Measurements from ENCODE around the gene SYDE2.

SYDE2 gene

GRCh38 chr1:85230305-85230977, 29.6 kb upstream of the SYDE2 start:
- Histone ChIP-seq H3K27ac (ENCODE audit: low read depth, low read length) (no peak overlapping the region), H3K9me3 (ENCODE audit: insufficient read depth, low read depth, low read length) (no peaks in the 10 kb centered on the region), H3K4me3 (ENCODE audit: low read length) (no peak overlapping the region), H3K9ac (ENCODE audit: low read depth, low read length) (no peak overlapping the region), H3K36me3 (ENCODE audit: insufficient read depth, low read length) (no peaks in the 10 kb centered on the region), H3K4me1 (ENCODE audit: insufficient read depth, low read length) (peaks cover 10% of the 10 kb centered on the region), H3K27me3 (ENCODE audit: insufficient read depth, low read length) (no peaks in the 10 kb centered on the region)
- 89% methylated on average over 7 of the region's 8 CpGs for WGBS

GRCh38 chr1:85229574-85230097, 28.8 kb upstream of the SYDE2 start:
- Histone ChIP-seq H3K9me3 (ENCODE audit: insufficient read depth, low read depth, low read length) (no peaks in the 10 kb centered on the region), H3K4me1 (ENCODE audit: insufficient read depth, low read length) (peaks cover 17% of the 10 kb centered on the region), H3K27ac (ENCODE audit: low read depth, low read length) (no peak overlapping the region), H3K9ac (ENCODE audit: low read depth, low read length) (no peak overlapping the region), H3K36me3 (ENCODE audit: insufficient read depth, low read length) (no peaks in the 10 kb centered on the region), H3K4me3 (ENCODE audit: low read length) (no peak overlapping the region), H3K27me3 (ENCODE audit: insufficient read depth, low read length) (no peaks in the 10 kb centered on the region)
- 86% methylated on average over 6 of the region's 6 CpGs for WGBS

- WGBS: 98% methylated on average over 1 of the region's 1 CpG
- Histone ChIP-seq H3K27ac (ENCODE audit: low read depth, low read length) (no peak overlapping the region), H3K36me3 (ENCODE audit: insufficient read depth, low read length) (no peaks in the 10 kb centered on the region), H3K9me3 (ENCODE audit: insufficient read depth, low read depth, low read length) (no peaks in the 10 kb centered on the region), H3K9ac (ENCODE audit: low read depth, low read length) (no peak overlapping the region), H3K4me3 (ENCODE audit: low read length) (no peak overlapping the region), H3K27me3 (ENCODE audit: insufficient read depth, low read length) (no peaks in the 10 kb centered on the region), H3K4me1 (ENCODE audit: insufficient read depth, low read length) (peaks cover 22% of the 10 kb centered on the region)
Measured at GRCh38 chr1:85228972-85229371, 28.2 kb upstream of the SYDE2 start.

GRCh38 chr1:85225624-85226380, 25.0 kb upstream of the SYDE2 start:
- Histone ChIP-seq H3K4me3 (ENCODE audit: low read length) (peak overlapping the region; percentile 24; the same call in 1 of the 2 replicates), H3K9me3 (ENCODE audit: insufficient read depth, low read depth, low read length) (no peaks in the 10 kb centered on the region), H3K9ac (ENCODE audit: low read depth, low read length) (peak overlapping the region; percentile 21), H3K36me3 (ENCODE audit: insufficient read depth, low read length) (no peaks in the 10 kb centered on the region), H3K27ac (ENCODE audit: low read depth, low read length) (peak overlapping the region; percentile 46), H3K27me3 (ENCODE audit: insufficient read depth, low read length) (no peaks in the 10 kb centered on the region), H3K4me1 (ENCODE audit: insufficient read depth, low read length) (peaks cover 25% of the 10 kb centered on the region)
- 74% methylated on average over 5 of the region's 5 CpGs for WGBS

- H3K4me1 ChIP-seq (ENCODE audit: insufficient read depth, low read length): peaks cover 32% of the 10 kb centered on the region
- no peaks in the 10 kb centered on the region for H3K36me3 ChIP-seq (ENCODE audit: insufficient read depth, low read length)
- 68% methylated on average over 3 of the region's 3 CpGs for WGBS
- peak overlapping the region; percentile 46 for H3K27ac ChIP-seq (ENCODE audit: low read depth, low read length)
- no peaks in the 10 kb centered on the region for H3K27me3 ChIP-seq (ENCODE audit: insufficient read depth, low read length)
- peak overlapping the region; percentile 21 for H3K9ac ChIP-seq (ENCODE audit: low read depth, low read length)
- peak overlapping the region; percentile 24 for H3K4me3 ChIP-seq (ENCODE audit: low read length)
- no peaks in the 10 kb centered on the region for H3K9me3 ChIP-seq (ENCODE audit: insufficient read depth, low read depth, low read length)
Measured at GRCh38 chr1:85224734-85225623, 24.2 kb upstream of the SYDE2 start.

GRCh38 chr1:85224295-85224694, 23.5 kb upstream of the SYDE2 start:
- Histone ChIP-seq H3K36me3 (ENCODE audit: insufficient read depth, low read length) (no peaks in the 10 kb centered on the region), H3K27me3 (ENCODE audit: insufficient read depth, low read length) (no peaks in the 10 kb centered on the region), H3K9me3 (ENCODE audit: insufficient read depth, low read depth, low read length) (no peaks in the 10 kb centered on the region), H3K4me3 (ENCODE audit: low read length) (no peak overlapping the region), H3K9ac (ENCODE audit: low read depth, low read length) (no peak overlapping the region), H3K4me1 (ENCODE audit: insufficient read depth, low read length) (peaks cover 34% of the 10 kb centered on the region), H3K27ac (ENCODE audit: low read depth, low read length) (no peak overlapping the region)

- Histone ChIP-seq H3K4me1 (ENCODE audit: insufficient read depth, low read length) (peaks cover 34% of the 10 kb centered on the region), H3K27me3 (ENCODE audit: insufficient read depth, low read length) (no peaks in the 10 kb centered on the region), H3K9ac (ENCODE audit: low read depth, low read length) (no peak overlapping the region), H3K36me3 (ENCODE audit: insufficient read depth, low read length) (no peaks in the 10 kb centered on the region), H3K4me3 (ENCODE audit: low read length) (no peak overlapping the region), H3K9me3 (ENCODE audit: insufficient read depth, low read depth, low read length) (no peaks in the 10 kb centered on the region), H3K27ac (ENCODE audit: low read depth, low read length) (no peak overlapping the region)
- 84% methylated on average over 5 of the region's 5 CpGs for WGBS
Measured at GRCh38 chr1:85223334-85223733, 22.5 kb upstream of the SYDE2 start.

GRCh38 chr1:85220756-85221201, 20.0 kb upstream of the SYDE2 start:
- Histone ChIP-seq H3K4me1 (ENCODE audit: insufficient read depth, low read length) (peaks cover 27% of the 10 kb centered on the region), H3K9me3 (ENCODE audit: insufficient read depth, low read depth, low read length) (no peaks in the 10 kb centered on the region), H3K36me3 (ENCODE audit: insufficient read depth, low read length) (no peaks in the 10 kb centered on the region), H3K9ac (ENCODE audit: low read depth, low read length) (no peak overlapping the region), H3K27me3 (ENCODE audit: insufficient read depth, low read length) (no peaks in the 10 kb centered on the region), H3K4me3 (ENCODE audit: low read length) (no peak overlapping the region), H3K27ac (ENCODE audit: low read depth, low read length) (no peak overlapping the region)
- 65% methylated on average over 7 of the region's 7 CpGs for WGBS

- H3K9me3 ChIP-seq (ENCODE audit: insufficient read depth, low read depth, low read length): no peaks in the 10 kb centered on the region
- H3K4me1 ChIP-seq (ENCODE audit: insufficient read depth, low read length): peaks cover 21% of the 10 kb centered on the region
- WGBS: 87% methylated on average over 1 of the region's 2 CpGs
- H3K9ac ChIP-seq (ENCODE audit: low read depth, low read length): no peak overlapping the region
- H3K4me3 ChIP-seq (ENCODE audit: low read length): no peak overlapping the region
- no peak overlapping the region for H3K27ac ChIP-seq (ENCODE audit: low read depth, low read length)
- H3K36me3 ChIP-seq (ENCODE audit: insufficient read depth, low read length): no peaks in the 10 kb centered on the region
- no peaks in the 10 kb centered on the region for H3K27me3 ChIP-seq (ENCODE audit: insufficient read depth, low read length)
Measured at GRCh38 chr1:85219853-85220610, 19.2 kb upstream of the SYDE2 start.

- Histone ChIP-seq H3K36me3 (ENCODE audit: insufficient read depth, low read length) (no peaks in the 10 kb centered on the region), H3K4me3 (ENCODE audit: low read length) (no peak overlapping the region), H3K9ac (ENCODE audit: low read depth, low read length) (no peak overlapping the region), H3K27me3 (ENCODE audit: insufficient read depth, low read length) (no peaks in the 10 kb centered on the region), H3K4me1 (ENCODE audit: insufficient read depth, low read length) (peaks cover 13% of the 10 kb centered on the region), H3K27ac (ENCODE audit: low read depth, low read length) (no peak overlapping the region), H3K9me3 (ENCODE audit: insufficient read depth, low read depth, low read length) (no peaks in the 10 kb centered on the region)
Measured at GRCh38 chr1:85216697-85217096, 15.9 kb upstream of the SYDE2 start.
